ENCODE measurements around the gene ALDH3A2.

ALDH3A2 gene

GRCh38 chr17:19648475-19649273, at the start of gene ALDH3A2:
Gene ALDH3A2, plus strand, starts transcription at chr17:19648751. Its CDS starts 221 bp downstream, at chr17:19648972.
- H3K4me3 ChIP-seq: peak within 1 kb of the TSS; percentile 86
- peak; percentile 97 for DNase-seq (ENCODE audit: low spot score)
- no peak for TF ChIP-seq CTCF (IDR thresholded peaks at IDR 0.05)
- H3K27ac ChIP-seq: peak within 1 kb of the TSS; percentile 96 to 99

- H3K4me3 ChIP-seq: no peak overlapping the region
- no peak overlapping the region for H3K27ac ChIP-seq
- no peak for TF ChIP-seq CTCF (IDR thresholded peaks at IDR 0.05)
- DNase-seq (ENCODE audit: low spot score): no peak
These were observed 38.2 kb upstream of the ALDH3A2 start for GRCh38 chr17:19610311-19610710.

- H3K4me3 ChIP-seq: no peak overlapping the region
- no peak for DNase-seq (ENCODE audit: low spot score)
- TF ChIP-seq CTCF (IDR thresholded peaks at IDR 0.05): no peak
These were observed 37.7 kb upstream of the ALDH3A2 start for GRCh38 chr17:19610879-19611278.

GRCh38 chr17:19613979-19614378, 34.6 kb upstream of the ALDH3A2 start:
- H3K27ac ChIP-seq: no peak overlapping the region
- H3K4me3 ChIP-seq: no peak overlapping the region
- no peak for TF ChIP-seq CTCF (IDR thresholded peaks at IDR 0.05)
- no peak for DNase-seq (ENCODE audit: low spot score)

More at GRCh38 chr17:19610879-19611278, 37.7 kb upstream of the ALDH3A2 start:
- H3K27ac ChIP-seq: no peak overlapping the region

- TF ChIP-seq CTCF (IDR thresholded peaks at IDR 0.05): no peak
- no peak overlapping the region for H3K27ac ChIP-seq
- H3K4me3 ChIP-seq: no peak overlapping the region
- DNase-seq (ENCODE audit: low spot score): no peak
These were observed 33.7 kb upstream of the ALDH3A2 start for GRCh38 chr17:19614900-19615299.

- Histone ChIP-seq H3K4me3 (no peak overlapping the region), H3K27ac (no peak overlapping the region)
- TF ChIP-seq CTCF (IDR thresholded peaks at IDR 0.05): no peak
These were observed 30.5 kb upstream of the ALDH3A2 start for GRCh38 chr17:19618015-19618414.

GRCh38 chr17:19619705-19620325, 28.7 kb upstream of the ALDH3A2 start:
- Histone ChIP-seq H3K27ac (no peak overlapping the region), H3K4me3 (no peak overlapping the region)
- no peak for DNase-seq (ENCODE audit: low spot score)
- TF ChIP-seq CTCF (IDR thresholded peaks at IDR 0.05): no peak

More at GRCh38 chr17:19618015-19618414, 30.5 kb upstream of the ALDH3A2 start:
- DNase-seq (ENCODE audit: low spot score): no peak
